ENCODE results near the gene MYOCD.

DNA sequence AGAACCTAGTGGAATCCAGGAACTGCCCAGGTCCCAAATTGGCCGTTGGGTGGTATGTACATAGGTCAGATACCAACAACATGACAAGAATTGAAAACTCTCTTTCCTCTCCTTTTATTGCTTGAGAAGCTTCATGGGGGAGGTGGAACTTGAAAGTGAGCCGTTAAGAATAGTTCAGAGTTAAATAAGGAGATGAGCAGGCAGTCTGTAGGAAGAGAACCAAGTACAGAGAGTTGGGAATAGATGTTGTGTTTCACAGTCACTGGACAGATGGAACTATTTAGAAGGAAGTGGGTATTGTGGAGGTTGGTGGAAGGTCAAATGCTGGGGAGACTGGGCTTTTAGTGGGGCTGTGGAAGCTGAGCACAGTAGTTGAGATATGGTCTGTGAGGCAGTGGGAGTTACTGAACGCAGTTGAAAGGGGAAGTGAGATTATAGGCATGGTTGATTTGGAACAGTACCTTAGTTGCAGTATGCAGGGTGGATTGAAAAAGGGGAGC is 150.0 kb downstream of the MYOCD start:
- TF ChIP-seq, protein P1, sequence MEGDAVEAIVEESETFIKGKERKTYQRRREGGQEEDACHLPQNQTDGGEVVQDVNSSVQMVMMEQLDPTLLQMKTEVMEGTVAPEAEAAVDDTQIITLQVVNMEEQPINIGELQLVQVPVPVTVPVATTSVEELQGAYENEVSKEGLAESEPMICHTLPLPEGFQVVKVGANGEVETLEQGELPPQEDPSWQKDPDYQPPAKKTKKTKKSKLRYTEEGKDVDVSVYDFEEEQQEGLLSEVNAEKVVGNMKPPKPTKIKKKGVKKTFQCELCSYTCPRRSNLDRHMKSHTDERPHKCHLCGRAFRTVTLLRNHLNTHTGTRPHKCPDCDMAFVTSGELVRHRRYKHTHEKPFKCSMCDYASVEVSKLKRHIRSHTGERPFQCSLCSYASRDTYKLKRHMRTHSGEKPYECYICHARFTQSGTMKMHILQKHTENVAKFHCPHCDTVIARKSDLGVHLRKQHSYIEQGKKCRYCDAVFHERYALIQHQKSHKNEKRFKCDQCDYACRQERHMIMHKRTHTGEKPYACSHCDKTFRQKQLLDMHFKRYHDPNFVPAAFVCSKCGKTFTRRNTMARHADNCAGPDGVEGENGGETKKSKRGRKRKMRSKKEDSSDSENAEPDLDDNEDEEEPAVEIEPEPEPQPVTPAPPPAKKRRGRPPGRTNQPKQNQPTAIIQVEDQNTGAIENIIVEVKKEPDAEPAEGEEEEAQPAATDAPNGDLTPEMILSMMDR (conservative IDR thresholded peaks at IDR 0.05 in 1 of 2, IDR thresholded peaks at IDR 0.05 in 1 of 2; ENCODE audit: extremely low read depth in 1 of 2, insufficient read depth in 1 of 2, low read depth in 1 of 2, low read length in 2 of 2) = no peak
- TF ChIP-seq EZH2 (IDR thresholded peaks at IDR 0.05; ENCODE audit: borderline replicate concordance, low read length) = no peak

Measured in mammary epithelial cell (primary cell).